Peyer's patch (tissue), 4 donors: ENCODE data around the gene CD44. TPM values are rescaled to one million over a fixed set of nuclear protein-coding genes. Genes with fewer than 3 reads are reported as not detected.

Source experiments
- DNase-seq, 3 donors: peaks; one replicate each; pipeline ENCODE4 v3.0.0-alpha.2; 2017 to 2019
- H3K27ac ChIP-seq, 4 donors: fragments of 200-600 bp; sonication (generic); one replicate each; pipeline ENCODE4 v1.5.1; 2016 to 2019
- H3K27me3 ChIP-seq, 2 donors: fragments of 200-600 bp; sonication (generic); one replicate each; pipeline ENCODE4 v1.5.1; 2019
- H3K36me3 ChIP-seq, 3 donors: fragments of 200-600 bp; sonication (generic); one replicate each; pipeline ENCODE4 v1.5.1; 2016 to 2019
- H3K4me1 ChIP-seq, 4 donors: fragments of 200-600 bp; sonication (generic); one replicate each; pipeline ENCODE4 v1.5.1; 2016 to 2019
- H3K4me3 ChIP-seq, 4 donors: fragments of 200-600 bp; sonication (generic); 1 replicate in 3 of 4; 2 replicates in 1 of 4; pipeline ENCODE4 v1.5.1; 2016 to 2019; ENCODE audit warnings: mild to moderate bottlenecking in 1 of 4
- H3K9me3 ChIP-seq, 4 donors: fragments of 200-600 bp; sonication (generic); one replicate each; pipeline ENCODE4 v1.5.1; 2016 to 2019; ENCODE audit warnings: mild to moderate bottlenecking in 1 of 4
- POLR2A ChIP-seq, 2 donors: fragments of 450-650 bp; IDR thresholded peaks; one replicate each; pipeline ENCODE4 v1.5.1; 2017; ENCODE audit warnings: antibody characterized with exemption in 2 of 2, mild to moderate bottlenecking in 2 of 2, moderate library complexity in 2 of 2
- total RNA-seq, 4 donors: library from RNA; depleted of rRNA; stranded (reverse); fragments of >200 nt; gene quantifications; one replicate each; pipeline ENCODE4 v1.1.0, GENCODE V29; 2016
- TF ChIP-seq, protein P1 (sequence below), 6 experiments: fragments of 450-650 bp in 4 of 6; fragments of 200-600 bp in 2 of 6; sonication (generic) in 1 of 6; IDR thresholded peaks; one replicate each; pipeline ENCODE4 v1.5.1; 2017 to 2019; ENCODE audit warnings: antibody characterized with exemption in 6 of 6, mild to moderate bottlenecking in 3 of 6, moderate library complexity in 1 of 6

Gene CD44
- total RNA-seq, 4 donors from 2014 or later = 71.6 to 412 (median 130) TPM

DNA sequence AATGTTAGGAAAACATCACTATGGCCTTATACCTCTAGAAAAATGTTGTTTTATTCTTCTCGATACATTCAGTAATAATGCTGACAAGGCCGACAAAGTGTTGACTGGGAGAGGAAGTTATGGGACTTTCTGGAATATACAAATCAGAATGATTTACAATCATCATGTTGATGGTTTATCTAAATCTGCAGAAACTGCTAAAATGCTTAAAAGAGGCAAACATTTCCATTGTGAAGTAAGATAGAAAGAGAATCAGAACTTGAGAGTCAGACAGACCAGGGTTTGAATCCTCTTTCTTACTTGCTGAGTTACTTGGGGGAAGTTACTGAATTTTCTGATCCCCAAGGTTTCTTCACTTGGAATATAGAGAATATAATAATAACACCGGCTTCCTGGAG is 89.4 kb downstream of the CD44 start:
- peaks cover 0 to 46% (median 0%) of the 10 kb centered on the region in 3 donors for H3K36me3 ChIP-seq
- H3K4me1 ChIP-seq = no peaks in the 10 kb centered on the region
- no peaks in the 10 kb centered on the region for H3K27me3 ChIP-seq
- H3K27ac ChIP-seq = no peak overlapping the region
- TF ChIP-seq POLR2A (IDR thresholded peaks at IDR 0.05) = no peak
- TF ChIP-seq, protein P1, sequence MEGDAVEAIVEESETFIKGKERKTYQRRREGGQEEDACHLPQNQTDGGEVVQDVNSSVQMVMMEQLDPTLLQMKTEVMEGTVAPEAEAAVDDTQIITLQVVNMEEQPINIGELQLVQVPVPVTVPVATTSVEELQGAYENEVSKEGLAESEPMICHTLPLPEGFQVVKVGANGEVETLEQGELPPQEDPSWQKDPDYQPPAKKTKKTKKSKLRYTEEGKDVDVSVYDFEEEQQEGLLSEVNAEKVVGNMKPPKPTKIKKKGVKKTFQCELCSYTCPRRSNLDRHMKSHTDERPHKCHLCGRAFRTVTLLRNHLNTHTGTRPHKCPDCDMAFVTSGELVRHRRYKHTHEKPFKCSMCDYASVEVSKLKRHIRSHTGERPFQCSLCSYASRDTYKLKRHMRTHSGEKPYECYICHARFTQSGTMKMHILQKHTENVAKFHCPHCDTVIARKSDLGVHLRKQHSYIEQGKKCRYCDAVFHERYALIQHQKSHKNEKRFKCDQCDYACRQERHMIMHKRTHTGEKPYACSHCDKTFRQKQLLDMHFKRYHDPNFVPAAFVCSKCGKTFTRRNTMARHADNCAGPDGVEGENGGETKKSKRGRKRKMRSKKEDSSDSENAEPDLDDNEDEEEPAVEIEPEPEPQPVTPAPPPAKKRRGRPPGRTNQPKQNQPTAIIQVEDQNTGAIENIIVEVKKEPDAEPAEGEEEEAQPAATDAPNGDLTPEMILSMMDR (IDR thresholded peaks at IDR 0.05) = no peak
- no peak for DNase-seq
- no peaks in the 10 kb centered on the region for H3K9me3 ChIP-seq
- H3K4me3 ChIP-seq = no peak overlapping the region

DNA sequence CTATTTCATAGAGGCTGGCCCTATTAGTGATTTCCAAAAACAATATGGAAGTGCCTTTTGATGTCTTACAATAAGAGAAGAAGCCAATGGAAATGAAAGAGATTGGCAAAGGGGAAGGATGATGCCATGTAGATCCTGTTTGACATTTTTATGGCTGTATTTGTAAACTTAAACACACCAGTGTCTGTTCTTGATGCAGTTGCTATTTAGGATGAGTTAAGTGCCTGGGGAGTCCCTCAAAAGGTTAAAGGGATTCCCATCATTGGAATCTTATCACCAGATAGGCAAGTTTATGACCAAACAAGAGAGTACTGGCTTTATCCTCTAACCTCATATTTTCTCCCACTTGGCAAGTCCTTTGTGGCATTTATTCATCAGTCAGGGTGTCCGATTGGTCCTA is 91.4 kb downstream of the CD44 start:
- Histone ChIP-seq H3K27me3 (no peaks in the 10 kb centered on the region), H3K9me3 (no peaks in the 10 kb centered on the region), H3K36me3 (peaks cover 0 to 34% (median 0%) of the 10 kb centered on the region in 3 donors), H3K4me3 (no peak overlapping the region), H3K27ac (no peak overlapping the region), H3K4me1 (no peaks in the 10 kb centered on the region)
- DNase-seq = no peak
- TF ChIP-seq, protein P1 (IDR thresholded peaks at IDR 0.05) = no peak
- no peak for TF ChIP-seq POLR2A (IDR thresholded peaks at IDR 0.05)

DNA sequence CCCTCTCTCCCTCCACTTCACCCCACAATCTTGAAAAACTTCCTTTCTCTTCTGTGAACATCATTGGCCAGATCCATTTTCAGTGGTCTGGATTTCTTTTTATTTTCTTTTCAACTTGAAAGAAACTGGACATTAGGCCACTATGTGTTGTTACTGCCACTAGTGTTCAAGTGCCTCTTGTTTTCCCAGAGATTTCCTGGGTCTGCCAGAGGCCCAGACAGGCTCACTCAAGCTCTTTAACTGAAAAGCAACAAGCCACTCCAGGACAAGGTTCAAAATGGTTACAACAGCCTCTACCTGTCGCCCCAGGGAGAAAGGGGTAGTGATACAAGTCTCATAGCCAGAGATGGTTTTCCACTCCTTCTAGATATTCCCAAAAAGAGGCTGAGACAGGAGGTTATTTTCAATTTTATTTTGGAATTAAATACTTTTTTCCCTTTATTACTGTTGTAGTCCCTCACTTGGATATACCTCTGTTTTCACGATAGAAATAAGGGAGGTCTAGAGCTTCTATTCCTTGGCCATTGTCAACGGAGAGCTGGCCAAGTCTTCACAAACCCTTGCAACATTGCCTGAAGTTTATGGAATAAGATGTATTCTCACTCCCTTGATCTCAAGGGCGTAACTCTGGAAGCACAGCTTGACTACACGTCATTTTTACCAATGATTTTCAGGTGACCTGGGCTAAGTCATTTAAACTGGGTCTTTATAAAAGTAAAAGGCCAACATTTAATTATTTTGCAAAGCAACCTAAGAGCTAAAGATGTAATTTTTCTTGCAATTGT is 92.3 kb downstream of the CD44 start:
- no peak overlapping the region for H3K27ac ChIP-seq
- no peaks in the 10 kb centered on the region for H3K4me1 ChIP-seq
- TF ChIP-seq, protein P1 (IDR thresholded peaks at IDR 0.05) = no peak
- TF ChIP-seq POLR2A (IDR thresholded peaks at IDR 0.05) = no peak
- H3K4me3 ChIP-seq = no peak overlapping the region
- H3K27me3 ChIP-seq = no peaks in the 10 kb centered on the region
- peaks cover 0 to 31% (median 0%) of the 10 kb centered on the region in 3 donors for H3K36me3 ChIP-seq
- DNase-seq = no peak
- no peaks in the 10 kb centered on the region for H3K9me3 ChIP-seq

DNA sequence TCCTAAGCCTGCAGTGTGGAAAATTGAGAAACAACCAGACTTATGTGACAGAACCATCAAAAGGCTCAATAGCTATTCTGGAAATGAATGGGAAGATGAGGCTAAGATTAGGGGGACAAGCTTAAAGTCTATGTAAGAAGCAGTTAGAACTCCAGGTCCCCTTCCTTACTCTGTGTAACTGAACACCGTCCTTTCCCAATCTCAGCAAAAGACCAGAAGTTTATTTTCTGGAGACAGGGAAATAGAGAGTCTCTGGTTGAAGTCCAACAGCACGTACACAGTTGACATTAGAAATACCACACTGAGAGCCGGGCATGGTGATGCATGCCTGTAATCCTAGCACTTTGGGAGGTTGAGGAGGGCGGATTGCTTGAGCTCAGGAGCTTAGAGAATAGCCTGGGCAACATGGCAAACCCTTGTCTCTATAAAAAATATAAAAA is 93.9 kb downstream of the CD44 start:
- no peak for TF ChIP-seq POLR2A (IDR thresholded peaks at IDR 0.05)
- peak overlapping the region in 1 of 4 donors; percentile 14 for H3K27ac ChIP-seq
- DNase-seq = no peak

DNA sequence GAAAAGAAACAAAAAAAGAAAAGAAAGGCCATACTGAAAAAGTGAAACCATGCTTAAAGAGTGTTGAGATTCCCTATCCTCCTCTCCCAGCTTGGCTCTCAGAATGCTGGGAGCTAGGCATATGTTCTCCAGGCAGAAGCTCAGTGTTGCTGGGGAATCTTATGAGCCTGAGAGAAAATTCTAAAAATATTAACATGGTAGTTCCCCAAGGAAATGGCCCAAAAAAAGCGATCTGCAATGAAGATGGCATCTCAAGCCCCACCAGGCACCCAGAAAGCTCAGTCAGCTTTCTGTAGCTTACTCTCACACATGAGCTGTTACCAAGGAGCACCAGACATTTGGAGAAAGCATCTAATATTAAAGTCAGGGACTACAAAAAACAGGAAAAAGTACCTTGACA is 94.5 kb downstream of the CD44 start:
- peak overlapping the region in 1 of 4 donors; percentile 14 for H3K27ac ChIP-seq
- H3K4me3 ChIP-seq = no peak overlapping the region
- H3K36me3 ChIP-seq = peaks cover 0 to 20% (median 0%) of the 10 kb centered on the region in 3 donors
- H3K4me1 ChIP-seq = no peaks in the 10 kb centered on the region
- TF ChIP-seq POLR2A (IDR thresholded peaks at IDR 0.05) = no peak
- TF ChIP-seq, protein P1 (IDR thresholded peaks at IDR 0.05) = no peak
- H3K9me3 ChIP-seq = no peaks in the 10 kb centered on the region
- no peak for DNase-seq
- no peaks in the 10 kb centered on the region for H3K27me3 ChIP-seq

More for the DNA sequence above, 93.9 kb downstream of the CD44 start:
- H3K27me3 ChIP-seq = no peaks in the 10 kb centered on the region
- H3K9me3 ChIP-seq = no peaks in the 10 kb centered on the region
- H3K4me1 ChIP-seq = no peaks in the 10 kb centered on the region
- peaks cover 0 to 23% (median 0%) of the 10 kb centered on the region in 3 donors for H3K36me3 ChIP-seq
- no peak overlapping the region for H3K4me3 ChIP-seq

DNA sequence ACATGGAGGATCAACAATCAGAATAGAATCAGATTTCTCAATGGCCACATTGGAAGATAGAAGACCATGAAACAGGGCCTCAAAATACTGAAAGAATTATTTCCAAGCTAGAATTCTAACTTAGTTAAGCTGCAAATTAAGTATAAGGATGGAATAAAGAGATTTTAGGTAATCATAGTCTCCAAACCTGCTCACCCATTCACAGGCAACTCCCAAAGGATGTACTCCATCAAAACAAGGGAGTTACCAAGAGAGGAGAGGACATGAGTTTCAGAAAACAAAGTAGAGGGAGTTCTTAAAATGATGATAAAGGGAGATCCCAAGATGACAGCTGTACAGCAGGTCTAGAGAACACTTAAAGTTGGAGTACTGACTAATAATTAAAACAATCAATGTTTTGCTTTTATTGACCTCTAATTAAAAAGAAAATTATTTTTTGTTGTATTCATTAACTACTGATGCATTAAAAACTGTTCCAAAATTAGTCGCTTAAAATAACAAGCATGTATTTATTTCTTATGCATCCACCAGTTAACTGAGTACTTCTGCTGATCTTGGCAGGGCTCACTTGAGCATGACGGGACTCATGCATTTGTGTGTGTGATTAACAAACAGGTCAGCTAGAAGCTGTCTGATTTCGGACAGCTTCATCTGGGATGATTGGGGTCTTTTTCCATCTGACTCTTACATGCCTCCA is 95.6 kb downstream of the CD44 start:
- Histone ChIP-seq H3K9me3 (no peaks in the 10 kb centered on the region), H3K4me3 (no peak overlapping the region), H3K27ac (no peak overlapping the region), H3K4me1 (no peaks in the 10 kb centered on the region), H3K36me3 (peaks cover 0 to 16% (median 0%) of the 10 kb centered on the region in 3 donors), H3K27me3 (no peaks in the 10 kb centered on the region)
- TF ChIP-seq POLR2A (IDR thresholded peaks at IDR 0.05) = no peak
- TF ChIP-seq, protein P1 (IDR thresholded peaks at IDR 0.05) = no peak
- DNase-seq = no peak
